H9 (cell line): ENCODE measurements around the gene RTL9. TPM values are rescaled to one million over a fixed set of nuclear protein-coding genes. Genes with fewer than 3 reads are reported as not detected.
A peak's percentile ranks its signal among the peaks of the same experiment; 100 is the strongest.

ENCODE experiments used
- DNase-seq: peaks from one replicate; pipeline ENCODE4 v3.0.0-alpha.2; 2017
- H2AFZ ChIP-seq: one replicate; pipeline ENCODE4 v1.6.1; 2013; ENCODE audit warnings: mild to moderate bottlenecking, low read length, control low read depth, moderate library complexity
- H2AK5ac ChIP-seq: 2 replicates; pipeline ENCODE4 v1.6.1; 2013; ENCODE audit warnings: low read length, control low read depth, mixed read lengths; ENCODE audit not compliant: insufficient read length
- H2BK120ac ChIP-seq: one replicate; pipeline ENCODE4 v1.6.1; 2013; ENCODE audit warnings: low read depth, mild to moderate bottlenecking, low read length, control low read depth, inconsistent platforms; ENCODE audit not compliant: poor library complexity, severe bottlenecking
- H2BK12ac ChIP-seq: 2 replicates; pipeline ENCODE4 v1.6.1; 2013; ENCODE audit warnings: low read length, control low read depth, mixed read lengths, low read depth; ENCODE audit not compliant: insufficient read length
- H2BK15ac ChIP-seq: 2 replicates; pipeline ENCODE4 v1.6.1; 2013; ENCODE audit warnings: low read depth, low read length, control low read depth
- H2BK20ac ChIP-seq: one replicate; pipeline ENCODE4 v1.6.1; 2013; ENCODE audit warnings: low read depth, mild to moderate bottlenecking, low read length, control low read depth, inconsistent platforms; ENCODE audit not compliant: poor library complexity, severe bottlenecking
- H2BK5ac ChIP-seq: 2 replicates; pipeline ENCODE4 v1.6.1; 2013; ENCODE audit warnings: low read length, control low read depth, mixed read lengths; ENCODE audit not compliant: insufficient read length
- H3K14ac ChIP-seq: 2 replicates; pipeline ENCODE4 v1.6.1; 2013; ENCODE audit warnings: low read length, control low read depth; ENCODE audit not compliant: insufficient read depth
- H3K18ac ChIP-seq: 2 replicates; pipeline ENCODE4 v1.6.1; 2013; ENCODE audit warnings: low read depth, mild to moderate bottlenecking, mixed read lengths, low read length, control low read depth; ENCODE audit not compliant: insufficient read length
- H3K23ac ChIP-seq: 2 replicates; pipeline ENCODE4 v1.6.1; 2013; ENCODE audit warnings: low read length, control low read depth, mixed read lengths, low read depth; ENCODE audit not compliant: insufficient read length
- H3K23me2 ChIP-seq: 2 replicates; pipeline ENCODE4 v1.6.1; 2013; ENCODE audit warnings: low read depth, mild to moderate bottlenecking, mixed read lengths, low read length, control low read depth; ENCODE audit not compliant: insufficient read length, poor library complexity, severe bottlenecking
- H3K27ac ChIP-seq: 2 replicates; pipeline ENCODE4 v1.5.1; 2013; ENCODE audit warnings: low read length, control low read depth, mixed read lengths, low read depth; ENCODE audit not compliant: insufficient read length
- H3K27me3 ChIP-seq: 2 replicates; pipeline ENCODE4 v1.6.1; 2013; ENCODE audit warnings: low read length, control low read depth, inconsistent platforms; ENCODE audit not compliant: insufficient read depth
- H3K4ac ChIP-seq: 2 replicates; pipeline ENCODE4 v1.6.1; 2013; ENCODE audit warnings: low read depth, mild to moderate bottlenecking, control low read depth, inconsistent platforms, low read length, moderate library complexity
- H3K4me1 ChIP-seq: 2 replicates; pipeline ENCODE4 v1.6.1; 2013; ENCODE audit warnings: low read length, control low read depth, inconsistent platforms; ENCODE audit not compliant: insufficient read depth
- H3K4me2 ChIP-seq: 2 replicates; pipeline ENCODE4 v1.6.1; 2013; ENCODE audit warnings: low read length, control low read depth, mixed read lengths; ENCODE audit not compliant: insufficient read length, insufficient read depth
- H3K56ac ChIP-seq: 2 replicates; pipeline ENCODE4 v1.6.1; 2013; ENCODE audit warnings: low read depth, mild to moderate bottlenecking, mixed read lengths, low read length, control low read depth; ENCODE audit not compliant: insufficient read length
- H3K79me1 ChIP-seq: 2 replicates; pipeline ENCODE4 v1.6.1; 2013; ENCODE audit warnings: low read depth, mild to moderate bottlenecking, moderate library complexity, low read length, control low read depth, inconsistent platforms; ENCODE audit not compliant: insufficient read depth, poor library complexity, severe bottlenecking
- H3K79me2 ChIP-seq: 2 replicates; pipeline ENCODE4 v1.6.1; 2013; ENCODE audit warnings: low read length, control low read depth, inconsistent platforms; ENCODE audit not compliant: insufficient read depth
- H3K9ac ChIP-seq: 2 replicates; pipeline ENCODE4 v1.6.1; 2013; ENCODE audit warnings: low read length, control low read depth, mixed read lengths; ENCODE audit not compliant: insufficient read length; ENCODE audit errors: extremely low read depth
- H3K9me3 ChIP-seq: one replicate; pipeline ENCODE4 v1.6.1; 2013; ENCODE audit warnings: low read depth, low read length, inconsistent platforms; ENCODE audit not compliant: control insufficient read depth
- H3T11ph ChIP-seq: one replicate; pipeline ENCODE4 v1.6.1; 2013; ENCODE audit warnings: mild to moderate bottlenecking, low read length, control low read depth, inconsistent platforms
- H4K20me1 ChIP-seq: one replicate; pipeline ENCODE4 v1.6.1; 2013; ENCODE audit not compliant: control insufficient read depth, insufficient read length, insufficient read depth
- H4K5ac ChIP-seq: 2 replicates; pipeline ENCODE4 v1.6.1; 2013; ENCODE audit warnings: low read depth, mild to moderate bottlenecking, mixed read lengths, low read length, control low read depth; ENCODE audit not compliant: insufficient read length
- H4K8ac ChIP-seq: replicated peaks from 2 replicates; pipeline ENCODE4 v1.6.1; 2013; ENCODE audit warnings: low read length, control low read depth, mixed read lengths, low read depth; ENCODE audit not compliant: insufficient read length
- H4K91ac ChIP-seq: 2 replicates; pipeline ENCODE4 v1.6.1; 2013; ENCODE audit warnings: low read depth, mild to moderate bottlenecking, moderate library complexity, mixed read lengths, low read length, control low read depth; ENCODE audit not compliant: insufficient read length
- H3K27ac Mint-ChIP-seq, 3 experiments: 2 replicates in 2 of 3; 3 replicates in 1 of 3; pipeline ENCODE4 v1.8.0; 2020 to 2021; ENCODE audit warnings: mixed read lengths in 3 of 3, mild to moderate bottlenecking in 1 of 3, moderate library complexity in 1 of 3
- H3K27me3 Mint-ChIP-seq: 2 replicates; pipeline ENCODE4 v1.8.0; 2021; ENCODE audit warnings: low read depth, mild to moderate bottlenecking, moderate library complexity, mixed read lengths
- H3K36me3 Mint-ChIP-seq, 3 experiments: 2 replicates in 2 of 3; 3 replicates in 1 of 3; pipeline ENCODE4 v1.8.0; 2020 to 2021; ENCODE audit warnings: low read depth in 3 of 3, mixed read lengths in 3 of 3; ENCODE audit not compliant: insufficient read depth in 1 of 3
- H3K4me1 Mint-ChIP-seq, 2 experiments: 2 replicates each; pipeline ENCODE4 v1.8.0; 2020; ENCODE audit warnings: mixed read lengths in 2 of 2
- H3K4me3 Mint-ChIP-seq, 2 experiments: 2 replicates in 1 of 2; 3 replicates in 1 of 2; pipeline ENCODE4 v1.8.0; 2020 to 2021; ENCODE audit warnings: mild to moderate bottlenecking in 2 of 2, mixed read lengths in 2 of 2, moderate library complexity in 1 of 2
- H3K9me3 Mint-ChIP-seq, 2 experiments: 2 replicates in 1 of 2; 3 replicates in 1 of 2; pipeline ENCODE4 v1.8.0; 2020; ENCODE audit warnings: mild to moderate bottlenecking in 2 of 2, mixed read lengths in 2 of 2, moderate library complexity in 1 of 2
- WGBS: extraction: QIAGEN DNeasy Blood & Tissue Kit; methylation state at CpG from one replicate; pipeline ENCODE4 v1.1.7; 2013; ENCODE audit warnings: missing lambda C conversion rate, low lambda C conversion rate, mixed read lengths; ENCODE audit not compliant: insufficient read length; ENCODE audit errors: extremely low coverage; 5-methylcytosine and 5-hydroxymethylcytosine counted together
- total RNA-seq: library from RNA; stranded (reverse); gene quantifications from 2 replicates; pipeline ENCODE4 v1.2.1, GENCODE V29; 2021
- TF ChIP-seq, protein P1 (sequence below): fragments of 200-600 bp; sonication (generic); conservative IDR thresholded peaks from 3 replicates; pipeline ENCODE4 v1.8.0; 2021; ENCODE audit warnings: antibody characterized with exemption, mild to moderate bottlenecking

The RTL9 gene
- total RNA-seq, 1 experiment from 2014 or later = 0.13 TPM

- no peak overlapping the region for H4K91ac ChIP-seq
- no peaks in the 10 kb centered on the region for H4K20me1 ChIP-seq
- H3K14ac ChIP-seq = no peak overlapping the region
- no peaks in the 10 kb centered on the region for H3K9me3 ChIP-seq
- no peak overlapping the region for H4K8ac ChIP-seq
- H3K23me2 ChIP-seq = peaks cover 10% of the 10 kb centered on the region
- Mint-ChIP-seq H3K27me3 (no peaks in the 10 kb centered on the region), H3K4me3 (peak overlapping the region; percentile 92 to 98; a peak in 3 of 5 replicates), H3K4me1 (peaks cover 74 to 75% of the 10 kb centered on the region in 2 experiments), H3K36me3 (no peaks in the 10 kb centered on the region), H3K9me3 (no peaks in the 10 kb centered on the region), H3K27ac (no peak overlapping the region; a peak in 1 of 7 replicates)
- no CpG with 5 or more reads among the region's 1 CpG for WGBS
- no peak overlapping the region for H2BK20ac ChIP-seq
- no peak overlapping the region for H3K18ac ChIP-seq
- no peak overlapping the region for H3K9ac ChIP-seq
- no peak overlapping the region for H3K4ac ChIP-seq
- H3K79me2 ChIP-seq = peaks cover 20% of the 10 kb centered on the region; the same call in 1 of the 2 replicates
- no peaks in the 10 kb centered on the region for H3K79me1 ChIP-seq
- no peak overlapping the region for H2BK15ac ChIP-seq
- H3K23ac ChIP-seq = no peak overlapping the region
- no peak for DNase-seq
- no peak overlapping the region for H2AFZ ChIP-seq
- no peak overlapping the region for H2AK5ac ChIP-seq
- H3T11ph ChIP-seq = no peak overlapping the region
- H3K56ac ChIP-seq = no peak overlapping the region
- H3K27ac ChIP-seq = no peak overlapping the region
- H3K4me2 ChIP-seq = peak overlapping the region; percentile 13
- TF ChIP-seq, protein P1, sequence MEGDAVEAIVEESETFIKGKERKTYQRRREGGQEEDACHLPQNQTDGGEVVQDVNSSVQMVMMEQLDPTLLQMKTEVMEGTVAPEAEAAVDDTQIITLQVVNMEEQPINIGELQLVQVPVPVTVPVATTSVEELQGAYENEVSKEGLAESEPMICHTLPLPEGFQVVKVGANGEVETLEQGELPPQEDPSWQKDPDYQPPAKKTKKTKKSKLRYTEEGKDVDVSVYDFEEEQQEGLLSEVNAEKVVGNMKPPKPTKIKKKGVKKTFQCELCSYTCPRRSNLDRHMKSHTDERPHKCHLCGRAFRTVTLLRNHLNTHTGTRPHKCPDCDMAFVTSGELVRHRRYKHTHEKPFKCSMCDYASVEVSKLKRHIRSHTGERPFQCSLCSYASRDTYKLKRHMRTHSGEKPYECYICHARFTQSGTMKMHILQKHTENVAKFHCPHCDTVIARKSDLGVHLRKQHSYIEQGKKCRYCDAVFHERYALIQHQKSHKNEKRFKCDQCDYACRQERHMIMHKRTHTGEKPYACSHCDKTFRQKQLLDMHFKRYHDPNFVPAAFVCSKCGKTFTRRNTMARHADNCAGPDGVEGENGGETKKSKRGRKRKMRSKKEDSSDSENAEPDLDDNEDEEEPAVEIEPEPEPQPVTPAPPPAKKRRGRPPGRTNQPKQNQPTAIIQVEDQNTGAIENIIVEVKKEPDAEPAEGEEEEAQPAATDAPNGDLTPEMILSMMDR = no peak
- H2BK5ac ChIP-seq = no peak overlapping the region
- no peak overlapping the region for H4K5ac ChIP-seq
- no peak overlapping the region for H2BK12ac ChIP-seq
- no peaks in the 10 kb centered on the region for H3K27me3 ChIP-seq
- H3K4me1 ChIP-seq = peaks cover 13% of the 10 kb centered on the region
- no peak overlapping the region for H2BK120ac ChIP-seq
Measured at GRCh38 chrX:110315551-110315950, 43.1 kb upstream of the RTL9 start.
